NCI-H2029 (cell line): Measurements from ENCODE around the gene KRT32.
"Not testable (repeated sequence)": the region's sequence is repeated elsewhere in the genome, so short reads cannot be mapped to it uniquely, and the experiment has no call there.

Experiments used
- DNase-seq: peaks from one replicate; lab custom pipeline; 2025; lab: John Stamatoyannopoulos, UW

KRT32 gene

GRCh38 chr17:41428591-41429291, 38.4 kb downstream of the KRT32 start:
- DNase-seq: no peak

- no peak for DNase-seq
Observed at GRCh38 chr17:41424111-41424635, 43.0 kb downstream of the KRT32 start, which contains the start of gene KRT37. Gene KRT37, minus strand, starts transcription at chr17:41424585. Its CDS starts 62 bp downstream, at chr17:41424523.

- not testable (repeated sequence) for DNase-seq
Observed at GRCh38 chr17:41422586-41422985, 44.6 kb downstream of the KRT32 start.

- DNase-seq: no peak
Observed at GRCh38 chr17:41421617-41422016, 45.6 kb downstream of the KRT32 start.

- DNase-seq: no peak
Observed at GRCh38 chr17:41421116-41421515, 46.1 kb downstream of the KRT32 start.

- DNase-seq: no peak
Observed at GRCh38 chr17:41420134-41420533, 47.1 kb downstream of the KRT32 start.

- DNase-seq: no peak
Observed at GRCh38 chr17:41419716-41420115, 47.5 kb downstream of the KRT32 start.

- DNase-seq: peak; percentile 16
Observed at GRCh38 chr17:41418116-41418860, 48.9 kb downstream of the KRT32 start.

- no peak for DNase-seq
Observed at GRCh38 chr17:41417576-41418015, 49.6 kb downstream of the KRT32 start.

- DNase-seq: peak; percentile 72
Observed at GRCh38 chr17:41417127-41417526, 50.1 kb downstream of the KRT32 start.

GRCh38 chr17:41416479-41416878, 50.7 kb downstream of the KRT32 start:
- DNase-seq: peak; percentile 70

GRCh38 chr17:41415833-41416335, 51.3 kb downstream of the KRT32 start:
- DNase-seq: no peak

GRCh38 chr17:41415411-41415810, 51.8 kb downstream of the KRT32 start:
- no peak for DNase-seq

GRCh38 chr17:41413982-41414381, 53.2 kb downstream of the KRT32 start:
- DNase-seq: no peak

GRCh38 chr17:41413353-41413957, 53.7 kb downstream of the KRT32 start:
- DNase-seq: peak; percentile 32

GRCh38 chr17:41411072-41411840, 55.9 kb downstream of the KRT32 start:
- no peak for DNase-seq
